Activated CD4-positive, alpha-beta T cell treated with anti-CD3 and anti-CD28 coated beads for 36 hours (primary cell): Measurements from ENCODE around the gene GRIN2A. TPM values are rescaled to one million over a fixed set of nuclear protein-coding genes. Genes with fewer than 3 reads are reported as not detected.

Experiments
- ATAC-seq: fragments of 200-7000 bp; cut with Tn5 transposase; one replicate; pipeline ENCODE4 v1.10.0; 2021; ENCODE audit warnings: mild to moderate bottlenecking, moderate library complexity
- CTCF ChIA-PET: fragments of 350-600 bp; sonication (Branson Sonifier 250); formaldehyde crosslinking; loops from one replicate; lab custom pipeline; 2021; ENCODE audit warnings: antibody characterized with exemption; lab: Charles Lee
- POLR2A ChIA-PET: fragments of 350-600 bp; sonication (Branson Sonifier 250); formaldehyde crosslinking; loops from one replicate; lab custom pipeline; 2021; ENCODE audit warnings: antibody characterized with exemption, inconsistent platforms; lab: Charles Lee
- DNase-seq: peaks from one replicate; pipeline ENCODE4 v3.0.0-alpha.2; 2020
- H3K27ac Mint-ChIP-seq: one replicate; pipeline ENCODE4 v1.8.0; 2021; ENCODE audit warnings: mixed read lengths
- H3K27me3 Mint-ChIP-seq: one replicate; pipeline ENCODE4 v1.8.0; 2021; ENCODE audit warnings: mixed read lengths
- H3K36me3 Mint-ChIP-seq: one replicate; pipeline ENCODE4 v1.8.0; 2021; ENCODE audit warnings: low read depth, mixed read lengths
- H3K4me1 Mint-ChIP-seq: one replicate; pipeline ENCODE4 v1.8.0; 2021; ENCODE audit warnings: mixed read lengths
- H3K4me3 Mint-ChIP-seq: one replicate; pipeline ENCODE4 v1.8.0; 2021; ENCODE audit warnings: mild to moderate bottlenecking, moderate library complexity, mixed read lengths
- H3K9me3 Mint-ChIP-seq: one replicate; pipeline ENCODE4 v1.8.0; 2021; ENCODE audit warnings: low read depth, mixed read lengths
- intact Hi-C, 2 experiments: fragments of 100-400 bp; cut with DNase I in 1 of 2; cut with micrococcal nuclease in 1 of 2; formaldehyde crosslinking; loops; one replicate each; pipeline versions ENCODE4 v1.14.2 to v1.15.1; 2022 to 2024; cut with DNase I, micrococcal nuclease
- total RNA-seq, 2 experiments: library from RNA; stranded (reverse); gene quantifications; one replicate each; pipeline ENCODE4 v1.2.3, GENCODE V29; 2021

The GRIN2A gene
- total RNA-seq, 2 experiments from 2014 or later, result not detected

GRCh38 chr16:10085078-10085798, 97.0 kb downstream of the GRIN2A start:
- DNase-seq, result no peak
- Mint-ChIP-seq H3K4me3 (no peak overlapping the region), H3K27me3 (peaks cover 10% of the 10 kb centered on the region), H3K9me3 (no peaks in the 10 kb centered on the region), H3K4me1 (no peaks in the 10 kb centered on the region), H3K27ac (no peak overlapping the region), H3K36me3 (no peaks in the 10 kb centered on the region)
- ChIA-PET CTCF (interaction anchor here (0.6 to 1.0 kb wide), 3 partner anchors 8 to 44 kb away, joined by 3 read pairs; no protein-coding TSS in a partner anchor), POLR2A (no interaction called here)
- ATAC-seq, result no peak
- intact Hi-C loops, result no loop called here

GRCh38 chr16:10083301-10083700, 98.9 kb downstream of the GRIN2A start:
- no peak for DNase-seq
- H3K27ac Mint-ChIP-seq, result no peak overlapping the region
- H3K27me3 Mint-ChIP-seq, result peaks cover 3% of the 10 kb centered on the region
- ChIA-PET POLR2A (no interaction called here), CTCF (no interaction called here)
- no peaks in the 10 kb centered on the region for H3K4me1 Mint-ChIP-seq
- intact Hi-C loops, result no loop called here
- no peaks in the 10 kb centered on the region for H3K36me3 Mint-ChIP-seq
- ATAC-seq, result no peak
- no peaks in the 10 kb centered on the region for H3K9me3 Mint-ChIP-seq
- H3K4me3 Mint-ChIP-seq, result no peak overlapping the region

GRCh38 chr16:10081201-10081940, 100.9 kb downstream of the GRIN2A start:
- DNase-seq, result no peak
- Mint-ChIP-seq H3K4me1 (no peaks in the 10 kb centered on the region), H3K36me3 (no peaks in the 10 kb centered on the region), H3K4me3 (no peak overlapping the region), H3K27ac (no peak overlapping the region), H3K27me3 (no peaks in the 10 kb centered on the region), H3K9me3 (no peaks in the 10 kb centered on the region)
- ChIA-PET POLR2A (no interaction called here), CTCF (no interaction called here)
- intact Hi-C loops, result no loop called here
- no peak for ATAC-seq

GRCh38 chr16:10080051-10080772, 102.0 kb downstream of the GRIN2A start:
- DNase-seq, result no peak
- intact Hi-C loops, result no loop called here
- ChIA-PET CTCF (no interaction called here), POLR2A (no interaction called here)
- Mint-ChIP-seq H3K9me3 (no peaks in the 10 kb centered on the region), H3K36me3 (no peaks in the 10 kb centered on the region), H3K4me1 (no peaks in the 10 kb centered on the region), H3K27ac (no peak overlapping the region), H3K4me3 (no peak overlapping the region), H3K27me3 (no peaks in the 10 kb centered on the region)
- no peak for ATAC-seq

- Mint-ChIP-seq H3K4me1 (no peaks in the 10 kb centered on the region), H3K36me3 (no peaks in the 10 kb centered on the region), H3K4me3 (no peak overlapping the region), H3K9me3 (no peaks in the 10 kb centered on the region), H3K27ac (no peak overlapping the region), H3K27me3 (no peaks in the 10 kb centered on the region)
- POLR2A ChIA-PET, result no interaction called here
- intact Hi-C loops, result no loop called here
- CTCF ChIA-PET, result interaction anchor here (0.6 kb wide), 1 partner anchor 704 kb away, joined by 4 read pairs; no protein-coding TSS in a partner anchor
- ATAC-seq (no peak), DNase-seq (no peak)
Observed at GRCh38 chr16:10078541-10078949, 103.7 kb downstream of the GRIN2A start.

- H3K4me1 Mint-ChIP-seq, result no peaks in the 10 kb centered on the region
- H3K27me3 Mint-ChIP-seq, result no peaks in the 10 kb centered on the region
- H3K27ac Mint-ChIP-seq, result no peak overlapping the region
- no peak for ATAC-seq
- POLR2A ChIA-PET, result no interaction called here
- H3K4me3 Mint-ChIP-seq, result no peak overlapping the region
- H3K9me3 Mint-ChIP-seq, result no peaks in the 10 kb centered on the region
- CTCF ChIA-PET, result no interaction called here
- intact Hi-C loops, result no loop called here
- no peak for DNase-seq
- no peaks in the 10 kb centered on the region for H3K36me3 Mint-ChIP-seq
Observed at GRCh38 chr16:10077861-10078260, 104.4 kb downstream of the GRIN2A start.

GRCh38 chr16:10076037-10076436, 106.2 kb downstream of the GRIN2A start:
- ATAC-seq (no peak), DNase-seq (no peak)
- Mint-ChIP-seq H3K36me3 (no peaks in the 10 kb centered on the region), H3K4me1 (no peaks in the 10 kb centered on the region), H3K4me3 (no peak overlapping the region), H3K27me3 (no peaks in the 10 kb centered on the region), H3K27ac (no peak overlapping the region), H3K9me3 (no peaks in the 10 kb centered on the region)
- ChIA-PET POLR2A (no interaction called here), CTCF (no interaction called here)
- intact Hi-C loops, result no loop called here

- intact Hi-C loops, result no loop called here
- ATAC-seq, result no peak
- H3K27ac Mint-ChIP-seq, result no peak overlapping the region
Observed at GRCh38 chr16:10070591-10070990, 111.6 kb downstream of the GRIN2A start.

GRCh38 chr16:10069374-10069773, 112.9 kb downstream of the GRIN2A start:
- H3K27ac Mint-ChIP-seq, result no peak overlapping the region
- POLR2A ChIA-PET, result no interaction called here
- no peaks in the 10 kb centered on the region for H3K36me3 Mint-ChIP-seq
- no peak overlapping the region for H3K4me3 Mint-ChIP-seq
- peaks cover 2% of the 10 kb centered on the region for H3K27me3 Mint-ChIP-seq
- H3K4me1 Mint-ChIP-seq, result no peaks in the 10 kb centered on the region
- no peak for ATAC-seq
- CTCF ChIA-PET, result no interaction called here
- no peak for DNase-seq
- intact Hi-C loops, result no loop called here
- H3K9me3 Mint-ChIP-seq, result no peaks in the 10 kb centered on the region

More at GRCh38 chr16:10070591-10070990, 111.6 kb downstream of the GRIN2A start:
- CTCF ChIA-PET, result no interaction called here
- no peaks in the 10 kb centered on the region for H3K9me3 Mint-ChIP-seq
- POLR2A ChIA-PET, result no interaction called here
- no peak for DNase-seq
- no peak overlapping the region for H3K4me3 Mint-ChIP-seq
- no peaks in the 10 kb centered on the region for H3K4me1 Mint-ChIP-seq
- H3K27me3 Mint-ChIP-seq, result peaks cover 2% of the 10 kb centered on the region
- H3K36me3 Mint-ChIP-seq, result no peaks in the 10 kb centered on the region

GRCh38 chr16:10067835-10068234, 114.4 kb downstream of the GRIN2A start:
- H3K4me1 Mint-ChIP-seq, result no peaks in the 10 kb centered on the region
- peaks cover 2% of the 10 kb centered on the region for H3K27me3 Mint-ChIP-seq
- H3K36me3 Mint-ChIP-seq, result no peaks in the 10 kb centered on the region
- ATAC-seq (no peak), DNase-seq (no peak)
- intact Hi-C loops, result no loop called here
- POLR2A ChIA-PET, result no interaction called here
- no peaks in the 10 kb centered on the region for H3K9me3 Mint-ChIP-seq
- H3K4me3 Mint-ChIP-seq, result no peak overlapping the region
- CTCF ChIA-PET, result interaction anchor here (0.6 kb wide), 1 partner anchor 821 kb away, joined by 3 read pairs; no protein-coding TSS in a partner anchor
- no peak overlapping the region for H3K27ac Mint-ChIP-seq

- ATAC-seq (no peak), DNase-seq (no peak)
- H3K4me3 Mint-ChIP-seq, result no peak overlapping the region
- ChIA-PET CTCF (no interaction called here), POLR2A (no interaction called here)
- H3K4me1 Mint-ChIP-seq, result no peaks in the 10 kb centered on the region
- no peaks in the 10 kb centered on the region for H3K36me3 Mint-ChIP-seq
- intact Hi-C loops, result no loop called here
- peaks cover 2% of the 10 kb centered on the region for H3K27me3 Mint-ChIP-seq
- H3K27ac Mint-ChIP-seq, result no peak overlapping the region
- H3K9me3 Mint-ChIP-seq, result no peaks in the 10 kb centered on the region
Observed at GRCh38 chr16:10067406-10067805, 114.8 kb downstream of the GRIN2A start.
